Stimulated activated CD4-positive, alpha-beta T cell treated with anti-CD3 and anti-CD28 coated beads, Interleukin-4, amount 100 ng/mL, for 24 hours (primary cell): ENCODE data around the gene STMND1.

Experiments used
- DNase-seq: peaks from one replicate; pipeline ENCODE4 v3.0.0-alpha.2; 2020

Gene STMND1

DNA sequence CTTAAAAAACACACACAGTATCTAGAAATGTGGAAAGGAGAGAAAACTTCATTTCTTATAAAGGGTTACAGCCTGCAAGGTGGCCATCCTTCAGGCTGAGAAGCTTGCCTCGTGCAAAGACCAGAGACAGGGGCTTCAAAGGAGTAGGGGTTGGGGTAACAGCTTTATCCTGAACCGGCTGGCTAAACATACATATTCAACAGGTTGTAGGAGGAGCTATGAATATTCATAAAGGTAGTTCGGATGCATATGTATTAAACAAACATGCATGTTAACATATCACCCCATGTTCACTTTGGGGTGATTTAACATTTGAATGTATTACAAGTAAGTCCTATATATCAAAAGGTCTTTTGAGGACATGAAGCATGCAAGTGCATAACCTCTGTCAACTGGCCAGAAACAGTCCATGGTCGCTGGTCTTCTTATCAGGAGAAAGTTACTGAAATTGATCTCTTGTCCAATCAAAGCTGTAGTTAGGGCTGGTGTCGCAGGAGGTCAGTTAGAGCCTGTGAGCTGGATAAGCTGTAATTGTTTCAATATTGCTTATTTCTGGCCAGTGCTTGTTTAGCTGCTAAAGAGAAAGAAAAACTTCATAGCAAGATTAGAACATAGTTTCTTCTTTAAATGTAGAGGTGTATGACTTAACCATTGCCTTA, 2.3 kb upstream of the STMND1 start:
- DNase-seq = no peak

DNA sequence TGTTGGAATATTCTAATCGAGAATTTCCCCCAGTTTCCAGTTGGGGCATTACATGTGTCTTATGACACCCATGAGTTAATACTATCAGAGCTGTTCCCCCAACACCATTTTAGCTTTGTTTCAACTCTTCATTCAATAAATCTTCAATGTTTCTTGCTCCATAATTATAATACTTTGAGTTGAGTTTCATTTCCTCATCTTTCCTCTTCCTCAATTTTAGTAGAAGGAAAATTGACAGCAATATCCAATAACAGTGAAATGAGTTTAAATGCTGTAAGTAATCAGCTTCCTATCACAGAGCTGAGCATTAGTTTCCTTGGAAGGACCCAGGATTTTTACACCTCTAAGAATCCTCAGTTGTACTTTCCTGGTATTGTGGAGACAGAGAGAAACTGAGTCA, 1.0 kb upstream of the STMND1 start:
- no peak for DNase-seq

GRCh38 chr6:17102258-17102870, 514 bp downstream of the STMND1 start:
- DNase-seq = no peak

GRCh38 chr6:17103715-17104114, 1.9 kb downstream of the STMND1 start:
- no peak for DNase-seq

DNA sequence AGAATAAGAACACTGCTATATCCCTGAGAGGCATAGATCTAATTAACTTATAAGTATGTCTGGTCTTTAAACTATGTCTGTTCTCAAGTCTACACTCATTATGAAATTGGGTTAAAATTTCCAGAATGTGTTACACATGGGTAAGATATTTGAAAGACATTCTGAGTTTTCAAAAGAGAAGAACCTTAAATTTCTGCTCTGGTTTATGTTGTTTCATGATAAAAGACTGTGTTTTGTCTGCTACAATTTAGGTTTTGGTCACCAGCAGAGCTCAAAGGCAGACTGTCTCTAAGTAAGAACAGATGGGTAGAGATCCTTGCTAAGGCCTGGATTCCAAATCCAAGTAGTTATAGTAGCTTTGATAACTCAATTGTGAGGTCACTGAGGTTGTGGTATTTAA, 6.0 kb downstream of the STMND1 start:
- no peak for DNase-seq

DNA sequence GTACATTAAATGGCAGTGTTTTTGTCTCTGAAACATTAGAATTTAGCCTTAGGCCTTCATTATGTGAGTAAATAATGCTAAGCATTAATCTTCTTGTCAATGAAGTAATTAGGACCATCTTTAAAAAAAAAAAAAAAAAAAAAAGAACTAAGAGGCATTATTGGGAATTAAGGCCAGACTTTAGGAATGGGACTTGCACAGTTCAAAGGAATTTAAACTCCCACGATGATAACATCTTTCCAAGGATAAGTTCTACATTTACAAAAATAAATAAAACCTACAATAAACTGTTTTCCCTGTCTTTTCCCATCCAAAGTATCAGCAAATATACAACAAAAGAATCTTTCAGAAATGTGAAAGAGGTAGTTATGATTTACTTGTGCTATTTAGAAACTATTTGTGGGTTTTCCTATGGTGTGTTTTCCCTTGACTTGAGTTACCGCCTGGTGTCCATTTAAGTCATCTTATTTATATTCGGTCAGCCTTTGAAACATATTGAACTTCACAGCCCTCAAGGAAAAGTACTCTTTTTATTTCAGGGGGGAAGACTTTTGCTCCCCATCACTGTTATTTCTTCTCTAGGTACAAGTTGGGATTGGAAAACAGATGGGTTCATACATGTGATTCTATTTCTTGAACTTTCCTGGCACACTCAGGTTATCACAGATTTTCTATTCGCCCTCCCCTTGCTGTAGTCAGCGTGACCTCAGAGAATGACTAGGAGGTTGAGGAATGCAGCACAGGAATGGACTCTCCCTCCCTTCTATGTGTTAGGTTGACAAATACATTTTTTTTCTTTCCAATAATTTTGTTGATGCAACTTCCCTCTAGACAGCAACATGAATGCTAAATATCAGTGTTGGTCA, 13.6 kb downstream of the STMND1 start:
- DNase-seq = no peak

DNA sequence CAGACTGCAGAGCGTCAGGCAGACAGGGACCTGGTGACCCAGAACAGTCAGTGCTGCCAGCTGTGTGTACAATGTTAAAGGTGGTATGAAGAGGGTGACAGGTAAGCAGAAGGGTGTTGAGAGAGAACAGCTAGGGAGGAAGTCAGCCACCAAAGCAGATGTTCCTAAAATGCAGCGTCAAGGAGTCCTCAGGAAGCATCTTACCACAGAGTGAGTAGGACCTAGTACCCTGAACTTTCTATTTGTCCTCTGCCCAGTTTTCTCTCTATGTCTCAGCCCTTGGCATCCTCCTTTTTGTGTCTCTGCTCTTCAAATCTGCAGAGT, 14.2 kb downstream of the STMND1 start:
- DNase-seq = no peak

DNA sequence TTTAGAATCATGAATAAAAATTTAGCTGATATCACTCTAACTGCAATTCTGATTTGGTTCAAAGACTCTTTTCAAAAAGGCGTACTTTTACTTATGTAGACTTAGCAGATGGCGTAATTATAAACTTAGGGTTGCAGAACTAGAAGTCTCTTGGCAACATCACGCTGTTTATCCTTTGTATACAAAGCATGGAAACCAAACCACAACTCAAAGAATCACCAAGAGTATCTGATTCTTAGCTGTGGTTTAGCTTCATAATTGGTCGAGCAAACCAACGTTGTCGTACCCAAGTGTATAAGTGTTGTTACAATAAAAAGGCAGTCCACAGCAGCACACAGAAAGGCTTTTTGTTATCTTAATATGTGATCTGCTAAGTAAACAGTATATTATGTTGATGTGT, 18.2 kb downstream of the STMND1 start:
- no peak for DNase-seq

- no peak for DNase-seq
Observed at GRCh38 chr6:17125407-17125806, 23.6 kb downstream of the STMND1 start.

DNA sequence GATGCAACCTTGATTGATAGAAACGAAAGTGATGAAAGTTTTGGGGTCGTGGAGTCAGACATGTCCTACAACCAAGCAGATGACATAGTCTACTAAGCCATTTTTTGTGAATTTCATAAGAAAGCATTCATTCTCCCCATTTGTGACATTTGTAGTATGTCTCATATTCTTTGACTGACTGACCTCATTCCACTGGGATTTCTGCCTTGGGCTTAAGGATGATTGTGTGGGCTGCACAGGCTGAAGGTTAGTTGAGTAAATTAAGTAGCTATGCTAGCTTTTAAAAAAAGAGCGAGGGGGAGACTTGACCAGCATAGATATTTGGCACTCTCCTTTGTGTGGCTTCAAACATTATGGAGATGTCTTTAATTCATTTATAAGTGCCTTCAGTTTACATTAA, 28.9 kb downstream of the STMND1 start:
- no peak for DNase-seq

GRCh38 chr6:17132967-17133366, 31.1 kb downstream of the STMND1 start:
- no peak for DNase-seq

DNA sequence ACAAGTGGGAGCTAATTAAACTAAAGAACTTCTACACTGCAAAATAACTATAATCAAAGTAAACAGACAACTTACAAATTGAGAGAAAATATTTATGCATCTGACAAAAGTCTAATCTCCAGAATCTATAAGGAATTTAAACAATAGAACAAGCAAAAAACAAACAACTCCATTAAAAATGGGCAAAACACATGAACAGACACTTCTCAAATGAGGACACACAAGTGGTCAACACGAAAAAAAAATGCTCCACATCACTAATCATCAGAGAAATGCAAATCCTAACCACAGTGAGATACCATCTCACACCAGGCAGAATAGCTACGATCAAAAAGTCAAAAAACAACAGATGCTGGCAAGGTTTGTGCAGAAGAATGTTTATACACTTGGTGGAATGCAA, 36.2 kb downstream of the STMND1 start:
- no peak for DNase-seq

GRCh38 chr6:17144016-17144415, 42.2 kb downstream of the STMND1 start:
- DNase-seq = no peak

GRCh38 chr6:17149571-17149970, 47.7 kb downstream of the STMND1 start:
- DNase-seq = no peak

DNA sequence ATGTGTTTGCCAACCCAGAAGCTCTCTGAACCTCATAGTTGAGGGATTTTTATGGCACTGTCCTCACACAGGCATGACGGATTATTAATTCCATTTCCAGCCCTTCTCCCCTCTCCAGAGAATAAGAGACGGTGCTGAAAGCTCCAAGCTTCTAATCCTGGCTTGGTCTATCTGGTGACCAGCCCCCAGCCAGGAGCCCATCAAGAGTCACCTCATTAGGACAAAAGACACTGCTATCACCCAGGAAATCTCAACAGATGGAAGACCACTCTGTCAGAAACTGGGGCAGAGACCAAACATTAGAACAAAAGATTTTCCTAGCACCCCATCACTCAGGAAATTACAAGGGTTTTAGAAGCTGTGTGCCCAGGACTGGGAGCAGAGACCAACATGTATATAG, 48.2 kb downstream of the STMND1 start:
- DNase-seq = no peak

GRCh38 chr6:17151888-17152287, 50.0 kb downstream of the STMND1 start:
- no peak for DNase-seq

DNA sequence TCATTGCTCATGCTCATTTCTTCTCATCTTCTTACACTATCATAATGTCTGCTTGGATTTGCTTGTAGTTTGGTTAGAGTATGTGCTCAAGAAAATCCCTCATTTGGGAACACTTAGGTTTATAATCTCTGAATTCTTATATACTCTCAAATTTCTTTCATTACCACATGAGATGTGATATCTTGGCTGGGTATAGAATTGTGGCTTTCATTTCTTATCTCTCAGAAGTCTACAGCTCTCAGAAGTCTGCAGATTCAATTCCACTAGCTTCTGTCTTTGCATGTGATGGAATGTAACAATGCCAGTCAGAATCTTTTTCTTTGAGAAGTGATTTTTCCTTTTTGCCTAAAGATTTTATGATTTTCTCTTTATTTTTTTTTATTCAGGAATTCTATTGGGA, 50.9 kb downstream of the STMND1 start:
- DNase-seq = no peak

DNA sequence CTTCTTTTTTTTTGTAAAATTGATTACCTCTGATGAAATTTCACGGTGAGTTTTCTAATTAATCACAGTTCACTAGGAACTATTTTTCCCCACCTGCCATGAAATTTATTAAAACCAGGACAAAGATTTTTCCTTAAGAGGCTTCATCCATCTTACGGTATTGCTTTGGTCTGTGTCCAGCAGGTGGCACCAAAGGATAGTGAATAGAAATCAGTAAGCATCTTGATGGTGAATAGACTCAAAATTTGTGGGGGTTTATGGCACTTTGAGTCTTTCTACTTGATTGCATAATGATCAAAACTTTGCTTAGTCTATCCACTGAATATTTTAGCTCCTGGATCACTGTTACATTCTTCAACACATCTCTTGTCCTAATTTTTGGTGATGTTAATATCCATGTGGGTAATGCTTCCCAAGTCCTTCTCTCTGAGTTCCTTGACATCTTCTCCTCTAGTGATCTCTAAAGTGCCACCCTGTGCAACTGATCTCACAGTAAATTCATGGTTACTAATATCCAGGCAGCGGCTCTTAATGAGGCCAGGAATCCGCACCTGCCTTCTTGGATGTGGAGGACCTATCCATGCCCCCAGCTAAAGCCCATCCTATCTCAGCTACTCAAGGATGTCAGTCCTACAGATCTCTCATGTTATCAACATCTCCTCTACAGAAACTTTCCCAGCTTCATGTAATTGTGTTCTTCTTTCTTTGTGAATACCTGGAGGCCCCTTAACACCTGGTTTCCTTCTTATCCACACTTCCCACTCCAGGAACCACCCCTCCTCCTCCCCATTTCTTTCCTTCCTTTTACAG, 54.5 kb downstream of the STMND1 start:
- peak; percentile 71 for DNase-seq

DNA sequence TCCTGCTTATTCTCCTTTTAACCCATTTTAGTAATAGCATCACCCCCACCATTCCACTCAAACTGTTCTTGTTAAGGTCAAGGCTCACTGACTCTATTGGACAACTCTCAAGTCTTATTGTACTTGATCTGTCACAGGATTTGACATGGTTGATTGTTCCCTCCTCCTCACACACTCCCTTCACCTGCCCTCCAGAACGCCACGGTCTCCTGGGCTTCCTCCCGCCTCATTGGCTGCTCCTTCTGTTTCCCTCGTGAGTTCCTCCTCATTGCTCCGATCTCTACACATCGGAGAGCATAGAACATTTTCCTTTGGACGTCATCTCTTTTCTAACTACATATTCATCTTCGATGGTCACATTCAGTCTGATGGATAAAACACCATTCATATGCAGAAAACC, 55.1 kb downstream of the STMND1 start:
- DNase-seq = no peak

- DNase-seq = no peak
Observed at GRCh38 chr6:17157617-17158016, 55.8 kb downstream of the STMND1 start.

GRCh38 chr6:17159240-17159639, 57.4 kb downstream of the STMND1 start:
- no peak for DNase-seq

DNA sequence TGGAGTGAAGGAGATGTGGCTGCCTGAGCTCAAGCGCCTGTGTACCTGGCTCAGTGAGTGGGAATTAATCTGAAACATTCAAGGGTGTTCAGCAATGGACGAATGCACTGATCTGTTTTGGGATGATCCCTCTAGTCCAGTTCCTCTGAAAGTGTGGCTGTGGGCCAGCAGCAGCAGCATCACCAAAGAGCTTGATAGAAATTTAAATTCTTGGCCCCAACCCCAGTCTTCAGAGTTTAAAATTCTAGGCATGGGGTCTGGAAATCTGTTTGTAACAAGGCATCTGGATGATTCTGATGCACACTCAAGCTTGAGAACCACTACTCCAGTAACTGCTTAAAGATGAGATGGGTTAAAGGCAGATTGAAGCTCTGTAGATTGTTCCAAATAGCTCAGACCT, 59.2 kb downstream of the STMND1 start:
- no peak for DNase-seq

GRCh38 chr6:17165383-17165782, 63.5 kb downstream of the STMND1 start:
- no peak for DNase-seq
